SU-DHL-6 (cell line): Measurements from ENCODE around the gene KLK12.

ENCODE experiments used
- CTCF ChIP-seq: fragments of 200-600 bp; sonication (generic); IDR thresholded peaks from one replicate; pipeline ENCODE4 v1.5.1; 2017; ENCODE audit warnings: antibody characterized with exemption, mild to moderate bottlenecking, low read length, moderate library complexity; ENCODE audit not compliant: insufficient read depth, poor library complexity, severe bottlenecking
- EZH2phosphoT487 ChIP-seq: fragments of 200-600 bp; sonication (generic), shearing (Covaris generic); conservative IDR thresholded peaks from 2 replicates; pipeline ENCODE4 v1.6.1; 2018; ENCODE audit warnings: mild to moderate bottlenecking, antibody characterized with exemption, low read length, moderate library complexity, mixed read lengths

- TF ChIP-seq CTCF, result no peak
- no peak for TF ChIP-seq EZH2phosphoT487
Measured at GRCh38 chr19:51066393-51067186, 31.8 kb upstream of the KLK12 start.
